Measurements from ENCODE around the gene EPHB3. TPM values are rescaled to one million over a fixed set of nuclear protein-coding genes. Genes with fewer than 3 reads are reported as not detected.

Gene EPHB3
- total and polyA plus RNA-seq, 10 of the 15 experiments (the other 5 are each of a cell fraction or from before 2014, with no cell fraction given), result 0.09 TPM; not detected in 9

DNA sequence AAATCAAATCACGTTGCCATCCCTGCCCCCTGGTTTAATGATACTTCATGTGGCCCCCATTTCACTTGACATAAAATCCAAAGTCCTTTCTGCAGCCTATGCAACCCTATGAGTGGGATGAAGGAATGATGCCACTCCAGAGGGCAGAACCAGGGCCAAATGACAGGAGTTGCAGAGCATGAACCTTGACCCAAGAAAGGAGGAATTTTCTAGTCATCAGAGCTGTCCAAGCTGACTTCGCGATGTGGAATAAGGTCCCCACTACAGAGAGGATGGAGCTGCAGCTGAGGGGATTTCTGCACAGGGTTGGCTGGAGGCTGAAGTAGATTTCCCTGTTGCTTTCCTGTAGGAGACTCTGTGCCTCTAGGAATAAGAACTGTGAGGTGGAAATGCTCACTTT is 15.8 kb upstream of the EPHB3 start:
- ATAC-seq, result no peak
- H3K36me3 ChIP-seq (ENCODE audit: control insufficient read depth in 2 of 2, insufficient read depth in 2 of 2, low read length in 1 of 2), result no peaks in the 10 kb centered on the region
- WGBS (ENCODE audit: insufficient coverage, insufficient replicate concordance, low lambda C conversion rate, missing lambda C conversion rate), result 23% methylated on average over 3 of the region's 3 CpGs
- SMC1A ChIA-PET (ENCODE audit: uncharacterized antibody, unreplicated experiment), result interaction anchor here (1.0 to 2.7 kb wide), 5 partner anchors 15 to 233 kb away, joined by 3 to 10 read pairs (median 3); partner anchors contain the start of gene EPHB3
- no peaks in the 10 kb centered on the region for H3K79me2 ChIP-seq (ENCODE audit: control insufficient read depth, insufficient read depth, low read length)
- H2AFZ ChIP-seq (ENCODE audit: control insufficient read depth, low read depth, low read length), result no peak overlapping the region
- POLR2A ChIA-PET, result no interaction called here
- no TSS peak for BruUV-seq (replicated peaks)
- no peak overlapping the region for H3K27ac ChIP-seq (ENCODE audit: control insufficient read depth, insufficient read depth)
- no peaks in the 10 kb centered on the region for H4K20me1 ChIP-seq (ENCODE audit: control insufficient read depth, insufficient read depth)
- intact Hi-C loops (cut with micrococcal nuclease; ENCODE audit: unreplicated experiment), result no loop called here
- FAIRE-seq, result no peak
- no peaks in the 10 kb centered on the region; a peak in 2 of 4 replicates for H3K27me3 ChIP-seq (replicated peaks in 1 of 2; ENCODE audit: control insufficient read depth in 2 of 2, insufficient read depth in 2 of 2, low read length in 1 of 2)
- in situ Hi-C loops (cut with MboI), result no loop called here
- H3K9ac ChIP-seq (ENCODE audit: control insufficient read depth, insufficient read depth, low read length), result no peak overlapping the region
- RAD21 ChIA-PET (ENCODE audit: unreplicated experiment), result no interaction called here
- H3K9me3 ChIP-seq (replicated peaks; ENCODE audit: control insufficient read depth, insufficient read depth, low read length), result no peaks in the 10 kb centered on the region
- H3K4me1 ChIP-seq (ENCODE audit: control insufficient read depth, insufficient read depth, low read length), result no peaks in the 10 kb centered on the region
- H3K4me2 ChIP-seq (ENCODE audit: control insufficient read depth, insufficient read depth), result no peak overlapping the region
- CTCF ChIA-PET, result interaction anchor here (0.7 to 1.6 kb wide), 6 partner anchors 32 to 239 kb away, joined by 3 to 7 read pairs (median 4); no protein-coding TSS in a partner anchor
- H3K4me3 ChIP-seq, result no peak overlapping the region
- DNase-seq (ENCODE audit: low read depth, low spot score), result no peak
- TF ChIP-seq ETV6 (conservative IDR thresholded peaks at IDR 0.05 in 1 of 2, IDR thresholded peaks at IDR 0.05 in 1 of 2; ENCODE audit: borderline replicate concordance in 1 of 2, low read depth in 1 of 2) (no peak), ATF3 (IDR thresholded peaks at IDR 0.05; ENCODE audit: borderline replicate concordance, extremely low read depth, low read depth, low read length) (no peak)

- H3K4me3 ChIP-seq, result no peak overlapping the region
- CTCF ChIA-PET, result interaction anchor here (0.7 to 1.6 kb wide), 3 partner anchors 34 to 231 kb away, joined by 3 to 7 read pairs (median 3); no protein-coding TSS in a partner anchor
- no peaks in the 10 kb centered on the region for H4K20me1 ChIP-seq (ENCODE audit: control insufficient read depth, insufficient read depth)
- RAD21 ChIA-PET (ENCODE audit: unreplicated experiment), result no interaction called here
- 7% methylated on average over 7 of the region's 7 CpGs for WGBS (ENCODE audit: insufficient coverage, insufficient replicate concordance, low lambda C conversion rate, missing lambda C conversion rate)
- DNase-seq (ENCODE audit: low read depth, low spot score), result no peak
- H3K4me2 ChIP-seq (ENCODE audit: control insufficient read depth, insufficient read depth), result no peak overlapping the region
- no peaks in the 10 kb centered on the region for H3K79me2 ChIP-seq (ENCODE audit: control insufficient read depth, insufficient read depth, low read length)
- no peaks in the 10 kb centered on the region; a peak in 2 of 4 replicates for H3K27me3 ChIP-seq (replicated peaks in 1 of 2; ENCODE audit: control insufficient read depth in 2 of 2, insufficient read depth in 2 of 2, low read length in 1 of 2)
- in situ Hi-C loops (cut with MboI) (no loop called here), intact Hi-C loops (cut with micrococcal nuclease; ENCODE audit: unreplicated experiment) (no loop called here)
- FAIRE-seq, result peak; percentile 7
- SMC1A ChIA-PET (ENCODE audit: uncharacterized antibody, unreplicated experiment), result interaction anchor here (1.1 to 2.7 kb wide), 2 partner anchors 174 to 232 kb away, joined by 3 to 10 read pairs; no protein-coding TSS in a partner anchor
- peak; percentile 79 for ATAC-seq
- no peak overlapping the region for H3K9ac ChIP-seq (ENCODE audit: control insufficient read depth, insufficient read depth, low read length)
- no TSS peak for BruUV-seq (replicated peaks)
- no peaks in the 10 kb centered on the region for H3K9me3 ChIP-seq (replicated peaks; ENCODE audit: control insufficient read depth, insufficient read depth, low read length)
- TF ChIP-seq GATAD2B (conservative IDR thresholded peaks at IDR 0.05; ENCODE audit: low read depth) (no peak), CEBPZ (IDR thresholded peaks at IDR 0.05; ENCODE audit: low read depth, low read length) (no peak), SPI1 (IDR thresholded peaks at IDR 0.05; ENCODE audit: borderline replicate concordance, insufficient read depth, low read depth, low read length) (peak; percentile 91), POLR2AphosphoS5 (IDR thresholded peaks at IDR 0.05; ENCODE audit: low read length) (no peak)
- POLR2A ChIA-PET, result no interaction called here
- H3K27ac ChIP-seq (ENCODE audit: control insufficient read depth, insufficient read depth), result no peak overlapping the region
- H3K4me1 ChIP-seq (ENCODE audit: control insufficient read depth, insufficient read depth, low read length), result no peaks in the 10 kb centered on the region
- no peaks in the 10 kb centered on the region for H3K36me3 ChIP-seq (ENCODE audit: control insufficient read depth in 2 of 2, insufficient read depth in 2 of 2, low read length in 1 of 2)
- H2AFZ ChIP-seq (ENCODE audit: control insufficient read depth, low read depth, low read length), result no peak overlapping the region
Measured at GRCh38 chr3:184546252-184546651, 15.3 kb upstream of the EPHB3 start.

Measured in GM12878 (cell line).